Body of pancreas (tissue), 4 donors: ENCODE results near the gene COL23A1.

Experiments
- CTCF ChIP-seq, 7 experiments: fragments of 450-650 bp in 4 of 7; fragments of 200-600 bp in 3 of 7; sonication (generic) in 3 of 7; IDR thresholded peaks; one replicate each; pipeline ENCODE4 v1.5.1; 2016 to 2019; ENCODE audit warnings: antibody characterized with exemption in 7 of 7
- POLR2A ChIP-seq, 3 donors: fragments of 450-650 bp; IDR thresholded peaks; one replicate each; pipeline ENCODE4 v1.6.1; 2016; ENCODE audit warnings: antibody characterized with exemption in 3 of 3, mild to moderate bottlenecking in 2 of 3

- TF ChIP-seq CTCF (IDR thresholded peaks at IDR 0.05), result no peak
- TF ChIP-seq POLR2A (IDR thresholded peaks at IDR 0.05), result no peak
Measured at GRCh38 chr5:178319541-178320041, 270.6 kb downstream of the COL23A1 start.
